ENCODE results near the gene KCNAB1.
"Not testable (repeated sequence)": the region's sequence is repeated elsewhere in the genome, so short reads cannot be mapped to it uniquely, and the experiment has no call there.

KCNAB1 gene

DNA sequence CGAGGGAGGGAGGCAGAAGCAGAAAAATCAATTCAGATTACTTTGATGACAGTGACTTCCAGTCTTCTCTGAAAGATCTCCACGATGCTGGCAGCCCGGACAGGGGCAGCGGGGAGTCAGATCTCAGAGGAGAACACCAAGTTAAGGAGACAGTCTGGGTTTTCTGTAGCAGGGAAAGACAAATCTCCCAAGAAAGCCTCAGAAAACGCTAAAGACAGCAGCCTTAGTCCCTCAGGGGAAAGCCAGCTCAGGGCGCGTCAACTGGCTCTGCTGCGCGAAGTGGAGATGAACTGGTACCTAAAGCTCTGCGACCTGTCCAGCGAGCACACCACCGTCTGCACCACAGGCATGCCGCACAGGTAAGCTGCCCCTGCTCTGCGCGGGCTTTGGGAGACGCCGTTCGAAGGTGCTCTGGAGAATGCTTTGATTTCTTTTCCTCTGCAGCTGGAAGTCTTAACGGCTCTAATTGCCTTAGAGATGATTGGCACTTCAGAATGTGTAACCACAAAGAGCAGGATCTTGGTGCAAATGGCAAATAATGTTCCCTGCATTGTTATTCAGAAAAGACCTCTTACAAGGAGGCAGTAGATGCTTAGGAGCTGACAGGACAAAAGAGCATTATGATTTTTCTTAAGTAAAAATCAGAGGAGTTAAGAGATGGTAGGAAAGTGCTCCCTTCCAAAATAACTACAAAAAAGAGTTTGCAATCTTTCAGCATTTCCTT is at the start of gene KCNAB1:
Gene KCNAB1, plus strand, starts transcription at position 51 of the 724 bp plus-strand sequence.
- DNase-seq (ENCODE audit: low read depth in 2 of 2), result no peak

DNA sequence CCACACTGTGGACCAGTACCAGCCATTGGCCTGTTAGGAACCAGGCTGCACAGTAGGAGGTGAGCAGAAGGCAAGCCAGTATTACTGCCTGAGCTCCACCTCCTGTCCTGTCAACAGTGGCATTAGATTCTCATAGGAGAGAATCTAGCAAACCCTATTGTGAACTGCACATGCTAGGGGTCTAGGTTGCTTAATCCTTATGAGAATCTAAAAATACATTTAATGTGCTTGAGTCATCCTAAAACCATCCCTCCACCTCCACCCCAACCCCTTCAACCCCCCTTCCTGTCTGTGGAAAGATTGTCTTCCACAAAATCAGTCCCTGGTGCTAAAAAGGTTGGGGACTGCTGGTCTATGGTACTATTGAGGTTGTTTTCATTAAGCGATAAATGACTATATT is 49.3 kb upstream of the KCNAB1 start:
- no peak for DNase-seq (ENCODE audit: low read depth in 2 of 2)

- DNase-seq (ENCODE audit: low read depth in 2 of 2), result not testable (repeated sequence)
Measured at GRCh38 chr3:156072950-156073657, 47.3 kb upstream of the KCNAB1 start.

- no peak for DNase-seq (ENCODE audit: low read depth in 2 of 2)
Measured at GRCh38 chr3:156090126-156090525, 30.3 kb upstream of the KCNAB1 start.

DNA sequence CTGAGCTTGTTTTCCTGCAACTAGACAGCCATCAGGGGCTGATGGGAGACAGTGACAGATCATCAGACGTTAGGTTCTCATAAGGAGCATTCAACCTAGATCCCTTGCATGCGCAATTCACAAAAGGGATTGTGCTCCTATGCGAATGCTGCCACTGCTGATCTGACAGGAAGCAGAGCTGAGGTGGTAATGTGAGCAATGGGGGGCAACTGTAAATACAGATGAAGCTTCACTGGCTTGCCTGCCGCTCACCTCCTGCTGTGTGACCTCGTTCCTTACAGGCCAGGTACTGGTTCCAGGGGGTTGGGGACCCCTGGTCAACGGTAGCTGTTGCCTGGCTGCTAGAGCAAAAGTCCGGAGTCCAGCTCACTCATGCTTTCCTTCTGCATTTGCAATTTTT is 26.4 kb upstream of the KCNAB1 start:
- DNase-seq (ENCODE audit: low read depth in 2 of 2), result no peak

DNA sequence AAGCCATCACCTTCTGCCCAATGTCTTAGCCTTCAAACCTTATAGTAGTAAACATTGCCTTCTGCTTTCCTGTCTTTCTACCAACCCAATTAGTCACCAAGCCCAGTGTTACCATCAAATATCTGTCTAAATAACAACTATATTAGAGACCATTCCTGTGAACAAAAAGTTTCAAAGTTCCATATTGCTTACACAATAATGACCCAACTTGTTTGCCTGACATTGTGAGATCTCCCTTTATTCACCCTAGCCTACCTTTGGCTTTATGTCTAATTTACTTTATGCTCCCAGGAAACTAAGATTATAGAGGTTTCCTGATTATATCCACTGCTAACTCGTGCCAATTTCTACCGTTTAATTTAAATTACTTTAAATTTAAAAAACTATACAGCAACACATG is 26.0 kb upstream of the KCNAB1 start:
- DNase-seq (ENCODE audit: low read depth in 2 of 2), result no peak

DNA sequence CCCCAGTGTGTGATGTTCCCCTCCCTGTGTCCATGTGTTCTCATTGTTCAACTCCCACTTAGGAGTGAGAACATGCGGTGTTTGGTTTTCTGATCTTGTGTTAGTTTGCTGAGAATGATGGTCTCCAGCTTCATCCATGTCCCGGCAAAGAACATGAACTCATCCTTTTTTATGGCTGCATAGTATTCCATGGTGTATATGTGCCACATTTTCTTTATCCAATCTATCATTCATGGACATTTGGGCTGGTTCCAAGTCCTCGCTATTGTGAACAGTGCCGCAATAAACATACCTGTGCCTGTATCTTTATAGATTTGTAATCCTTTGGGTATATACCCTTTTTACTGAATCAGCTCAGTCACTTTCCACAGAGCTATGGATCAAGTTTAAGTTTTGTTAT is 24.7 kb upstream of the KCNAB1 start:
- not testable (repeated sequence) for DNase-seq (ENCODE audit: low read depth in 2 of 2)

GRCh38 chr3:156098437-156099035 is 21.8 kb upstream of the KCNAB1 start:
- DNase-seq (ENCODE audit: low read depth in 2 of 2), result no peak

DNA sequence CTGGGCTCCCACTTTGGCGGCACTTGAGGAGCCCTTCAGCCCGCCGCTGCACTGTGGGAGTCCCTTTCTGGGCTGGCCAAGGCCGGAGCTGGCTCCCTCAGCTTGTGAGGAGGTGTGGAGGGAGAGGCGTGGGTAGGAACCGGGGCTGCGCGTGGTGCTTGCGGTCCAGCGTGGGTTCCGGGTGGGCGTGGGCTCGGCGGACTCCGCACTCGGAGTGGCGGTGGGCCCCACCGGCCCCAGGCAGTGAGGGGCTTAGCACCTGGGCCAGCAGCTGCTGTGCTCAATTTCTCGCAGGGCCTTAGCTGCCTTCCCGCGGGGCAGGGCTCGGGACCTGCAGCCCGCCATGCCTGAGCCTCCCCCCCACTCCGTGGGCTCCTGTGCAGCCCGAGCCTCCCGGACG is 21.0 kb upstream of the KCNAB1 start:
- DNase-seq (ENCODE audit: low read depth in 2 of 2), result not testable (repeated sequence)

GRCh38 chr3:156099984-156100383 is 20.4 kb upstream of the KCNAB1 start:
- DNase-seq (ENCODE audit: low read depth in 2 of 2), result not testable (repeated sequence)

- no peak for DNase-seq (ENCODE audit: low read depth in 2 of 2)
Measured at GRCh38 chr3:156102267-156102931, 18.0 kb upstream of the KCNAB1 start.

DNA sequence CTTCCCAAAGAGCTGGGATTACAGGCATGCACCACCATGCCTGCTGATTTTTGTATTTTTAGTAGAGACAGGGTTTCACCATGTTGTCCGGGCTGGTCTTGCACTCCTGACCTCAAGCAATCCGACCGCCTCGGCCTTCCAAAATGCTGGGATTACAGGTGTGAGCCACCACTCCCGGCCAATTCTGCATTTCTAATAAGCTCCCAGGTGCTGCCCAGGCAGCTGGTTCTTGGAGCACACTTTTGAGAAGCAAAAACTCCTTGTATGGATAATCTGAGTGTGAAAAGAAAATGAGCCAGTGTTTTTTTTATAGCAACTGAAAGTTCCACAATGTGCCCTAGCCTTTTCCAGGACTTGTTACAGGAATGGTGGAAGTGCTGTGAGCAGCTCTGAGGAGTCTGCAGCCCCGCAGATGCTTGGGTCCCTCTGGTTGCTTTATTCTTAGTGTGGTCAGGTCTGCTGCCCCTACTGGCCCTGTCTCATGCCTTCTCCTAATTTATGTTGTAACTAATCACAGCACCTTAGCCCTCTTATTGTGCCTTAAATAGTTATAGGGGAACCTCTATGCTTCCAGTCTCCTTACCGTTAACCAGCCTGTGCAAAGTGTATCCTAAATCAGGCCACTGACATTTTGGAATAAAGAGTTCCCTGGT is 13.5 kb upstream of the KCNAB1 start:
- no peak for DNase-seq (ENCODE audit: low read depth in 2 of 2)

- no peak for DNase-seq (ENCODE audit: low read depth in 2 of 2)
Measured at GRCh38 chr3:156107504-156107903, 12.9 kb upstream of the KCNAB1 start.

DNA sequence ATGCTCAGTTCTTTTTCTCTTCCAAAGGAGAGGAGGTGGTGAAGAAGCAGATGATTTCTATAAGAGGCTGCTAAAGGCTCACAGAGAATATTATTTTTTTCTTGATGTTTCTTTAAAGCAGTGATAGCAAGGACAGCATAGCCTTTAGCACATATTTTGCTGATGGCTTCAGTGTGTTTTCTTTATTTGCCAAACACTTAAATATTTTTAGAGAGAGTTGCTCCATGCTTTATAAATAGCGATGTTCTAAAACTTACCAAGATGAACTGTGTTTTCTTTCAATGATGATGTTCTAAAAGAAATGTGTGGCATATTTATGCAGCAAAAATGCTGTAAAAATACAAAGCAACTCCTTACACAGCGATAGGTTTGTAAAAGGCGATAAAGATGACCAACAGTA is 11.8 kb upstream of the KCNAB1 start:
- no peak for DNase-seq (ENCODE audit: low read depth in 2 of 2)

DNA sequence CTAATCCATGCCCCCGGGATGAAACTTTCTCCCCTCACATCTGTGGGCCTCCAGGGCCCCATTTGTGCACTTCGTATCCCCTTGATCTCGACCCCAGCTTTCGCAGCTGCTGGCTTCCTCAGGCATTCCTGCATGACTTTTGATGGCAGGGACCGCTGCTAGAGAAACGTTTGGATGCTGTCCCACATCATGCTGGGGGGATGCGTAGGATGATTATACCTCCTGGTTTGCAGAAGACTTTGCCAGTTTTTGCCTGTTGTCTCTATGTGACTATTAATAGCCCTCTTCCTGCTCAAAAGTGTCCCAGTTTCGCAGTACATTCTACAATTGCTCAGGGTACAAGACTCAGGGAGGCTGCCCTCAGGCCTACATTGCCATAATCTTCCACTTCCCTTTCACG is 10.4 kb upstream of the KCNAB1 start:
- DNase-seq (ENCODE audit: low read depth in 2 of 2), result no peak

DNA sequence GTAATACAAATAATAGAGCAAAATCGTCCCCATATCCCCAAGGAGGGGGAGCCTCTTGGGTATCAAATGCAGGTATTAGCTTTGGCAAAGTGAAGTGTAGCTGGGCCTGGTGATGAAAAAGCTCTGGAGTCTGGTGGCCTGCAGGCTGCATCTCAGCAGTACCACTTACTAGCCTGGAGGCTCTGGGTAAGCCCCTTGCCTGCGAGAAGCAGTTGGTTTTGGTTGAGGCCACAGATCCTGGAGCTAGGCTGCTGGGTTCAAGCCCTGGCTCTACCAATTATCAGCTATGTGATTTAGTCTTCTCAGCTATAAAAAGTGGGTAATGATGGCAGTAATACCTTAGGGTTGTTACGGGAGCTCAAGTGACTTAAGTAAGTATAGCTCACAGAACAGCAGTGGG is 6.1 kb downstream of the KCNAB1 start:
- DNase-seq (ENCODE audit: low read depth in 2 of 2), result no peak

- DNase-seq (ENCODE audit: low read depth in 2 of 2), result no peak
Measured at GRCh38 chr3:156131241-156131640, 10.9 kb downstream of the KCNAB1 start.

DNA sequence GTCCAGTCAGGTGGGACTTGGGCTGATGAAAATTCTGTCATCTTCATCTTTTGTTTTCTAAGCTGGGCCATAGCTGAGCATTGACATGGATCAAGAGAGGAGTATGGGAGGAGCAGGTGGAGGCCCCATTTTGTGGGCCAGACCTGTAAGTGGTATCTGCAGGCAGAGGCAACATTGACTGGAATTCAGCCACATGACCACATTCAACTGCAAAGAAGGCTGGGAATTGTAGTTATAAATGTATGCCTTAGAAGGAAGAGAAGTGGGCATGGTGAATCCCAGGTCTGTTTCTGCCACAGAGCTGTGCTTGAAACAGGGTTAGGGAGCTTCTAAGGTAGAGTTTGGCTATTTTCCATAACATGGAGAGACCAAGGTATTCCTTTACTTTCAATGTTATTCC is 11.4 kb downstream of the KCNAB1 start:
- no peak for DNase-seq (ENCODE audit: low read depth in 2 of 2)

- DNase-seq (ENCODE audit: low read depth in 2 of 2), result no peak
Measured at GRCh38 chr3:156132313-156132712, 11.9 kb downstream of the KCNAB1 start.

DNA sequence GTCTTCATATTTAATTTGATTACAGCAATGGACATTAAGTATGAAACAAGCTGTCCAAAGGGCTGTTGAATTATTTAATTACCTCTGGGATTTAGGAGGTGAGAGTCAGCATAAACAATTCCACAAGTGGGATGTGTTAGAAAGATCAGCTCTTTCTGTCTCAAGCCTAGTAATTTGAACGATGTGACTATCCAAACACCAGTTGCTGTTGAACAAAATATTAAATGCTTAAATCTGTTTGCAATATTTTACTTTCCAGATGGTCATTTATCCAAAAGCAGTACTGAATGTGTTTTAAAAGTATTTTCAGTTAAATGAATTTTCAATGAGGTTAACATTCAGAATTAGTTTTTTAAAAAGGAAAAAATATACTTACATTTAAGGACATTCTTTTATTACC is 12.7 kb downstream of the KCNAB1 start:
- DNase-seq (ENCODE audit: low read depth in 2 of 2), result no peak

DNA sequence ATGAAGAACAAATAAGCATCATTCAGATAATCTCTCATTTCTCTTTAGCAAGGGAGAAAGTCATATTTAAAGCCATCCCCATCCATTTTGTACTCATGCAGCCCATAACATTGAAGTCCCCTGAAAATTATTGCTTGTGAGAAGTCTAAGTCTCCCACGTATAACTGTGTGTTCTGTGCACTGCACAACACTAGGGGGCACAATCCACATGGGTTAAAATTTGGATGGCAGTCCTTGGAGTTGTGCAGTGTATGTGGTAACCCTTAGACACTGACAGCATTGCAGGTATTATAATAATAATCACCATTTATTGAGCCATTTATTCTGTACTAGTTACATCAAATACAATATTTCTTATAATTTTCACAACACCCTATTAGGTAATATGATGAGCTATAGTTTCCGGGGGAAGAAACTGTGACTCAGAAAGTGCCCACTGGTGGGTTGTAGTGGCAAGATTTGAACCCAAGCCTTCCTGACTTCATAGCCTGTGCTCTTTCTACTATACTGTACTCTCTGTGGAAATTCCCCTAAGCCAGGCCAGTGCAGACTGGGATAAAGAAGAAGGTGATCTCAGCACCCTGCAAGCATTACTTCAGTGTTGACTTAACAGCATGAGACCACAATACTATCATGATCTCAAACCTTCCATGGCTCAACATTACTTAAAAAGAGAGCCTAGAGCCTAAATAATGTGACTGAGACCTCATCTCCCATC is 15.7 kb downstream of the KCNAB1 start:
- no peak for DNase-seq (ENCODE audit: low read depth in 2 of 2)
